Activated CD4-positive, CD25-positive, alpha-beta regulatory T cell (primary cell): Measurements from ENCODE around the gene SMAD6.
"Not testable (repeated sequence)": the region's sequence is repeated elsewhere in the genome, so short reads cannot be mapped to it uniquely, and the experiment has no call there.

ENCODE experiments used
- DNase-seq, 4 experiments: peaks; one replicate each; lab custom pipeline; 2025; lab: John Stamatoyannopoulos, UW

The SMAD6 gene

DNA sequence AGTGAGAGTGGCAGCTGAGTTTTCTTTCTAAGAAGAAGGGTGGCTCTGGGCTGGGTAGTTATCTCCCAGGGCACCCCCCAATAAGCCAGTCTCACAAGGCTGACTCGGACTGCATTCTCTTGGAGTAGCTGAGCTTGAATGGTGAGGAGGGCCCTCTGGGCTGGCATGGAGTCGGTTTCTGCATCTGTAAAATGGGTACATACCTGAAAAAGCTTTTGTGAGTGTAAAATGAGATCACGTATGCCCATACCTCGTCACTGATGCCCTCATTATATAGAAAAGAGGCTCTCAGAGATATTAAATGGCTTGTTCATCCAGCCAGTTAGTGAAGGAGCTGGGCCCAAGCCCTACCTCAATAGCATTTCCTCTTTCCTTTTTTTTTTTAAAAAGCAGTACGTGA is 41.2 kb downstream of the SMAD6 start:
- no peak for DNase-seq

DNA sequence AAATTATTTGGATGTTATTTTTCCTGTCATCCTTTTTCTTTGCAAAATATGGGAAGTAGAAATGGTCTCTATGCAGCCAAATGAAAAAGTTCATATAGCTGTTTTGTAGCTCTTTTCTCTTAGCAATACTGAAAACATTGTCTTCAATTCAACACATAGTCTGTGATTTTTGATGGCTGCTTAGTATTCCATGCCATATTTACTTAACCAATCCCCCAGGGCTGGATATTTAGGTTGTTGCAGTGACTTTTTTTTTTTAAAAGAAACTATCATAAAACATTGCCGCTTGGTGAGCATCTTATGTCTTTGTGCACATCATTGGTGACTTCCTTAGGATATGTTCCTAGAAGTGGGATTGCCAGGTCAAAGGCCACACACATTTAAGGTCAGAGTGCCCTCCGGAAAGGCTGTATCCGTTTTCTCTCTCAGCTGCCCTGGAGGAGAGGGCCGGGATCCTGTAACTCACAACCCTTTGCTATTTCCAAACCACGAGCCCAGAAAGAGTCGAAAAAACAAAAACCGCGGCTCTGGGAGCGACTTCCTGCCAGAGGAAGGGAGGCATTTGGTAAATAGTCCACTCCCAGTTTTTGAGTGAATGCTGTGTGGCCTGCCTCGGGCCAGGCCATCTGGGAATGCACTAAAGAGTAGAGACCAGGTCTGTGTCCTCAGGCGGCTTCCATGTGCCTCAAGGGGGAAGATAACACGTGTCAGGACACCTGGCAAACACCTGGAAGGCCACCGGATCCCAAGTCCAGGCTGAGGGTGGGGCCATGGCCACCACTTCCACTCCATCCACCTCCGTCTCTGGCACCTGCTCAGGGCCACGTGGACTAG is 41.9 kb downstream of the SMAD6 start:
- DNase-seq, result no peak

DNA sequence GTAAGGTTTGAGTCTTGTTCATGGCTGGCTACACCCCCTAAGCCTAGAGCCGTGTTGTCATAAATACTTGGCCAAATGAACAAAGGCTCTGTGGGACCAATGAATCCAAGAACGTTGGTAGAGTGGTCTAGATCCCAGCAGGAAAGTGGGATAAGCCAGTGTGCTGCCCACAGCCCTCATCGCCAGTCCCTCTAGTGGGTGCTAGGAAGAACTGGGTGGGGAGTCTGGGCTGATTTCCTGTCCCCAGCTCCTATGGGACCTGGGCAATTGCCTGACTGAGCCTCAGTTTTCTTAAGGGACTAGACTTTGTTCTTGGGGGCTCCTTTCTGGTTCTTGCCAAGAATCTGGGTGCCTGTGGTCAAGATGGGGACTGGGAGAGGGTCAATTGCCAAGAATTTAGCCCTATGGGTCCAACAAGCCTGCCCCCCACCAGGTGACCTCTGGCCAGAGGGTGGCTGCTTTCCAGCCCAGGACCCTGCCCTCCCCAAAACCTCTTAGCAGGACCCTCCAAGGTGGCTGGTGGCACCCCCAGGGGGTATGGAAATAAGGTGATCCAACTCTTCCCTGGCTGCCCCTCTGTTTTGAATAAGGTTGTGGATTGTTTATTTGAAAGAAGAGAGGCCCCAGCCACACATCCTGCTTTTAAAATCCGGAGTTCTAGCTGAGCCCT is 42.7 kb downstream of the SMAD6 start:
- no peak for DNase-seq

DNA sequence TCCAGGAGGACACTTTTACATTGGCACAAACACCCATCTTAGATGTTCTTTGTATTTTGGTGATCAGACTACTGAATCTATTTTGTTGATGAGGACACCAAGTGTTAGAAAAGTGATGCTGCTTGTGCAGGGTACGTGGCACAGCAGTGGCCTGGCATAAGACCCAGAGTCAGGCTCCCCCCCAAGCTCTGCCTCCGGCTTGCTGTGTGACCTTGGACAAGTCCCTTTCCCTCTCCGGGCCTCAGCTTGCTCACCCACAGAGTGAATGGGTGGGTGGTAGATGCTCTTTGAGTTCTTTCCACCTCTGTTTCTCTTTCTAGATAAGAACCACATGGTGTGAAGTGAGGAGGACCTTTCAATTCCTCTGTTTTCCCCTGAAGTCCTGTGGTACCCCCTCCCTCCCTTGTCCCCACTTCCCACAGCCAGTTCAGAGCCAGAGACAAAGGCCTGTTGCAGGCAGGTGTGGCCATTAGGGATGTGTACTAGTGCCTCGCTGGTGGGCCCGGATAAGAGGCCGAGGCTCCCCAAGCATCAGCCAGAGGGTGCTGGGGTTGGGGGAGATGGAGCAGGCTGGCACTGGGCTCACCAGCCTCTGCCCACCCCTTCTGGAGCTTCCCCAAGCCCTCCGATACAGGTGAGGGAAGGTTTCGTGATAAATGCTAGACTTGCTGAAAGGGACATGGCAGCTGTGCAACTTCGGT is 43.6 kb downstream of the SMAD6 start:
- no peak for DNase-seq

DNA sequence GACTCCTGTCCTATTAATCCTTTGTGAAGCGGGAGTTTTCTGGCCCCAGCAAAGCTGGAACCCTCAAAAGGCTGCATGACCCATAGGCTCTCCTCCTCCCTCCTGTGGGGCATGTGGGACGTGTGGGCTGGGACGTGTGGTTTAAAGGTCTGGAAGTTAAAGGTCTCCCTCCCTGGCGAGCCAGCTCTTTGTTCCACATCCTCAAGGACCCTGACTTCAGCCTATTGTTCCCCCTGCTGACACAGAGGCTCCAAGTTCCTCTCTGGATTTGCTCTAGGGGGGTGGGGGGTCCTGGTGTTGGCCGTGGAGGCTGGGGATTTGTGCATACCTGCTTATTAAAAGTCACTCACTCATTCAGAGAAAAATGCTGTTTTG is 44.2 kb downstream of the SMAD6 start:
- DNase-seq, result no peak

DNA sequence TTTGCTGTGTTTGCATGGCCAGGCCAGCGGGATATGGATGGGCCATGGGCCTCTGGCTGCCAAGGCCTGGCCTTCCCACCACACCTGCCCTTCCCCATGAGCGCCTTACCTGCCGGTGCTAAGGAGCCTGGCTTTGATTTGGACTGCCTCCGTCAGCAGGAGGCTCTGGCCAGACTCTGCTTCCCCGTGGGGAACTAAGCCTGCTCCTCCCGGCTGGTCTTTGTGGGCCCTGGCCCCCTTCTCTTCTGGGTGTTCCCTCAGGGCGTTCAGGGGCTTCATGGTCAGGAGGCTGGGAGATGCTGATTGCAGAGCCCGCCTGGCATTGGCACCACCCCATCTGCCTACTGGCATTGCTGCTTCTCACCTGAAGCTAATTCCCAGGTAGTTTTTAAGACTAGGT is 45.2 kb downstream of the SMAD6 start:
- DNase-seq, result no peak

DNA sequence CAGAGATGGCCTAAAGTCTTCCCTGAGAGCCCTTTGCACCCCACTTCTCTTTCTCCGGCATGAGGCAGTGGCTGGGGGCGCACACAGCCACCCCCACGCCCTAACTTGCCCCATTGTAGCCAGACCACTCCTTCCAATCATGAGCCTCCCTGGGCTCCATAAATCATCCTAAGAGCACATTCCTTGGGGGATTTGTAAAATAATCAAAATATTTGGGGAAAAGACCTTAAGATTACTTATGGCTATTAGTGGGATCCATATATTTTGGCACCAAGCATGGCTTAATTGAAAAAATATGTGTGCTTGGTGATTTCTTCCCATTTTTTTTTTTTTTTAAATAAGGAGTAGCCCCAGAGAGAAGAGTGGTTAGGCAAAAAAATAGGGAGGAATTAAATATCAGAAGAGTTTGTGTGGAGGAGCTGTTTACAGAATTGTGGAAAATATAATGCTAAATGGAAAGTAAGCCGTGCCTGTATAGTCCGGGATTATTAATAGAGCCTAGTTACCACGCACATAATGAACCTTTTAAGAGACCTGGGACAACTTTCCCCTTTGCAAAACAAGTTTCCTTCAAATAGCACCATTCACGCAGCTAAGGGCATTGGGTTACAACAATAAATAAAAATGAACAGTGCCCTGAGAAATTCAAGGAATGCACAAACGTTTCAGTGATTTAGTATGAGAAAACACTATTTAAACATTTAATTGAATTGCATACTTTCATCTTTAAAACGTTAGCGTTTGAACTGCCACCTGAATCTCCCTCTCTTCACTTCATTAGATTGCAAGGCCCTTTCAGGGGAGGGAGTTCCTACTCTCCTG is 46.1 kb downstream of the SMAD6 start:
- DNase-seq, result no peak

DNA sequence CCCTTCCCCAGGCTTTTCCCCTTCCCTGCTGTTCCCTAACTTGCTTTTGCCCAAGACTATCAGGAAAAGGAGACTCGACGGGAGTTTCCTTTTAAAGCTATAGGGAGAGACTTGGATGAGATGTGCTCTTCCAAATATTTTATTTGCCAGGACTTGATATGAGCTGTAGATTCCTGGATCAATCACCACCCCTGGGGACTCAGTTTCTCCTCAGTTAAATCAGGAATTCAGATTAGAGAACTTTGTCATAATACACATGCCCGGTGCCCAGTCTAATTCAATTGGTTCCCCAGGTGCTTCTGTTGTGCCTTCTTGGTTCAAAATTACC is 46.6 kb downstream of the SMAD6 start:
- no peak for DNase-seq

DNA sequence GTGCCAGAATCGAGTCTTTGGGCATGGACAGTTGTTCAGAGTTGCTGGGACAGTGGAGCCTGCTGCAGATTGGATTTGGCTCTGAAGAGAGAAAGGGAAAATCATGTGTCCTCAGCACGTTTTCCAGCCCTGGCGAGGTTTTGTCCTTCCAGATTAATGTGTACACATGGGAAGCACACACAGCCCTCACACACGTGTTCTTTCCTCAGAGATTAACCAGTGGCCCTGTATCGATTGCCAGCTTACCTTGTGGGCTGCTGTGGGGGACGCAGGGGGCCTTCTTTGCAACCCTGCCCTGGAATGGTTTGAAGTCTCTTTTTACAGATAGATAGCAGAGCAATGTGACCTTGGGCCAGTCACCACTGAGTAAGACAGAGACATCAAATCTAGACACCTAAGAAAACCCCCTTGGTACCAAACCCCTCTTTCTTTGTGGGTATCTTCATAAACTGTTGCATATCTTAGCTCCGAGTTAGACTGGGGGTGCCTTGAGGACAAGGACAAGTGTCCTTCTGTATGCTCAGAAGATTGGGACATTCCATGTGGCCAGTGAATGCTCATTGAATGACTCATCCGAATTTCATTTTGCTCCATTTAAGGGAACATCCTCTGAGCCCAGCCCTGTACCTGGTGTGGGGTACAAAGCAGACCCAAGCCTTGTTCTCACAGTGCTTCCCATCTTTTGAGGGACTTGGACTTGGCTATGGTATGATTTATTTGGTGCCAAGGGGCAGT is 48.0 kb downstream of the SMAD6 start:
- no peak for DNase-seq

DNA sequence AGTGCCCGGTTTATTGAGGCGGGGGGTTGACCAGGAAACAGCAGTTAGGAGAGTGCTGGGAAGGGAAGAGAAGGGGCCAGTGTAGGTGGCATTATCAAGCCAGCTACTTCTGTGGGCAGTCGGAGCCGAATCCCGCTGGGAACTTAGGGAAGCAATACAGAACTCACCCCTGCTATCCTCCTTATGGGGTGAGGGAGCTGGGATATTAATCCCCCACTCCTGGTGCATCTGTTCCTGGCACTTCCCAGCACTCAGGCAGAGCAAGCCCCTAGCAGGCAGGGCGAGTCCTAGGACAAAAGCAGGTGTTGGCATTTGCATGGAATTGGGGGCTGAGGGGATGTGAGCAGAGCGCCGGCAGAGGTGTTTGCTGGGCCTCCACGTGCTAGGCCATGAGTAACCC is 48.6 kb downstream of the SMAD6 start:
- no peak for DNase-seq

DNA sequence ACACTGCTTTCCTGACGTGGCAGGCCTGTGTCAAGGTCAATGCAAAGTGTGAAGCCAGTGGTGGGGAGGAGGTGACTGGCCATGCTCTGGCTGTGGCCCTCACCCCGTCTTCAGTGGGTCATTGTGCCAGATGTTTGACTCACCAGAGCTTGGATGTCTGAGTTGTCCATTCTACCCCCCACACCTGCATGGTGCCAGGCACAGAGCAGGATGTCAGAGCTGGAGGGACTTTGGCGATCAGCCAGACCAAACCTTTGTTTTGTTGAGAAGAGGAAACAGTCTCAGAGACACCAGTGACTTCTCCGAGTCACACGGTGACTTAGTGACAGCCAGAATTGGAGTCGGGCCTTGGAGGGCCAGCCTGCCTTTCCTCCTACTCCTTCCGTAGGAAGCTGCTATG is 49.5 kb downstream of the SMAD6 start:
- DNase-seq, result no peak

DNA sequence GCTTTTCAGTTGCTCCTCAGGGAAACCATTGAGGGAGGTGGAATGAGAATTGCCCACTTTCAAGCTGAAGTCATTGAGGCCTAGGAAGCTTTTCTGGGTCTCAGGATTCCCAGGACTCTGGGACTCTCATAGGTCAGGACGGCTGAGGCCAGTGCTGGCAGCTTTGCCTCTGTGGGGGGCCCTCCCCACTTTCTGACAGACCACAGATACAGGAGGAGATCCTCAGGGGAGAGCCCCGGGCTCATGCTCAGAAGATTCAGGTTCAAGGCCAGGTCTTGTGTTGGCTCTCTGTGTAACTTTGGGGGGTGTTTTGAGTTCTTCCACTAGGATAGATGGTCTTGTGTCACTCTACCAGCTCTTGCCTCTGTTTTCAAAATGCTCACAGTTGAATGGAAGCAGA is 50.0 kb downstream of the SMAD6 start:
- no peak for DNase-seq

DNA sequence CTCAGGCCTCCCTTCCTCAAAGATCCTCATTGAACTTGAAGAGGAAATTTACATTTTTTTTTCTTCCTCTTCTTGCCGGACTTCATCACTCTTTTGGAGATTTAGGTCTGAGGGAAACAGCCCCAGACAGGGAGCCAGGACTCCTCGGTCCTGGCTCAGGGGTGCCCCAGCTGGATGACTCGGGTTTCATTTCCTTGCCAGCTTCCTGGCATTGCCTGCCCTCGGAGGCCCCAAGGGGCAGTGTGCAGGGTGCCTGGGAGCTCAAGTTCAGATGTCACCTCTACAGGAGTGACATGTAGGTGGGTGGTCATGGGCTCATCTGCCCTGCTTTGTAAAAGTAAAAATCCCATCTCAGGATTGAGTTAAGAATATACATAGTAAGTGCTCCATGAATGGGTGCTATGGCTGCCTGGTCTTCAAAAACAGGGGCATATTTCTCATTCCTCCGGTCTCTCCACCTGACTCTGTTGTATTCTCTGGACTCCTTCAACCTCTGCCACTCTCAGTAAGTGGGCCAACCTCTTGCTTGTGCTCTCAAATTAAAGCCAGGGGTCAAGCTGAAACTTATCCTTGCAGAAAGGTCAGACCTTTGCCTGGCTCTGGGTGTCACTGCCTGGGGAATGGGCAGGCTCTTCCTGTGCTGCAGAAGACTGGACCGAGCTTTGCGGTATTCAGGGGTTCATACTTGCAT is 51.8 kb downstream of the SMAD6 start:
- no peak for DNase-seq

DNA sequence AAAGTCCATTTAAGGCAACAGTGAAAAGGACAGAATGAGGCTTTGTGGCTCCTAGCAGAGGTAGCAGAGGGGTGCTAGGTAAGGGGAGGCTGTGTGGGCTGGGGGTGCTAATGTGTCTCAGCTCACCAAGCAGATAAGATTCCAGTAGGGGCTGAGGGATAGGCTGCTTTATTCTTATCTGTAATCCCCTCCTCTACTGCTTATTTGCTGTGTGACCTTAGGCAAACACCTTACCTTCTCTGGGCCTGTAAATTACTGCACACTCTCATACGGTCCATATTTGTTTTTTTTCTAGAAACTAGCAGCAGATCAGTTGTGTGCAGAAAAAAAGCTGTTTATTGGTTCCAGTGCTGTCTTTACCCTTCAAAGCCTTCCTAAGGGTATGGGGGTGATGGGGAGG is 52.8 kb downstream of the SMAD6 start:
- no peak for DNase-seq

DNA sequence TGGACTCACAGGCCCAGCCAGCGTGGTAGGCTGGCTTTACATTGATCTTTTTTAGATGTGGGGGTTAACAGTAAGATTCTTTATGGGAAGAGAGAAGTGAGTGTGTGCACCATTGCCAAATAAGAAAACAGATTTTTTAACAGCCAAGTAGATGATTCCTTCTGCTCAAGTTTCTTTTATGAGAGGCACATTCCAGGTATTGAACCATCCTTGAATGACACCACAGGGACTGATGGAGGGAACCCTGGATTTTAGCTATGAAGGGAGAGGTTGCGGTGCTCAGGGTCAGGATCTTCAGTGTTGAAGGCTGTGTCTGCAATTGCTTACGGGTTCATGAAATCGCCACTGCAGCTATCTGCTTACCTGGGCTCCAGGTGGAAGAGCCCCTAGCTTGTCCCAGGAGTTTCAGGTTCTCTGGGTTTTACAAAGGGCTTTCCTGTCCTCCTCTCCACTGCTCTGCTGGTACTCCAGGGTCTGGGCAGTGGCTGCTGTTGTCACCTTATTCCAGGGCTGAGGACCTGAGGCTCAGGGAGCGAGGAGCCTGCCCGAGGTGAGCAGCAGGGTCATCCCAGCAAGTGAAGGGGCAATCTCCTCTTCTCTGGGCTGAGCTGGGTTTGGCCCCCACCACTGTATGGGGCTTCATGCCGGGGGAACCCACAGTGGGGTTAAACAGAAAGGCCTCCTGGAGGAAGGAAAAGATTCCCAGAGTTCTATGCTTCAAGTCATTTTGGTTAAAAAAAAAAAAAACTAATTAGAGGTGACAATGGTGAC is 53.4 kb downstream of the SMAD6 start:
- no peak for DNase-seq

DNA sequence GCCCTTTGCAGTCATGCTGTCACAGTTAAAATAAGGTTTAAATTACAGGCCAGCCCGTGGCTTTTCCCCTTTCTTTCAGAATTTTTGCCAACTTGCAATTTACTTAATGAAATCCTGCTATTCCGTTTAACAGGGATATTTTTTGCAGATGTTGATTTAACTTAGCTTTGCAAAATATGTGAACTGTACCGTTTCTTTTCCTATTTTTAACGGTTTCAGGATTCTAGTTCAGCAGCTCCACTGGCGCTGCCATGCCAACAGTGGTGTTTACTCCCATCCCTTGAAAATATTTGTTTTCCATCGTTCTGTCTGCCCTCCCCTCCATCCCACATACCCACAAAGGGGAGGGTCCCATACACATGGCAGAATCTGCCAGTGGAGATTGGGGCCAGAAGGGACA is 54.3 kb downstream of the SMAD6 start:
- no peak for DNase-seq

DNA sequence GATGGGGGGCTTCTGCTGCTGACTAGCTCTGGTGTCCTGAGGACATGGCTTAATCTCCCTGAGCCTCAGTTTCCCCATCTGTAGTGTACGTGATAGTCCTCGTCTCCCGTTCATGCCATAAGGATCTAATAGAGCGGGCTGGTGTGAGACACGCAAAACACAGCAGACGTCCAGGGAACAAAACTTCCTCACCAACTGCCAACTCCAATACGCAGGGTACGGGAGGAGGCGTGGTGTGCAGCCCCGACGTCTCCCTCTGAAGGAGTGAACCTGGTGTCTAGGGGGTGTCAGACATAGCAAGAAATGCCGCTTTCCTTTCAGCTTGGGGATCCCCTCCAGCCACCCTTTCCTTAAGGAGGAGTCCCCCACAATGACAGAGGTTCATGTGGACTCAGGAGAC is 55.0 kb downstream of the SMAD6 start:
- no peak for DNase-seq

DNA sequence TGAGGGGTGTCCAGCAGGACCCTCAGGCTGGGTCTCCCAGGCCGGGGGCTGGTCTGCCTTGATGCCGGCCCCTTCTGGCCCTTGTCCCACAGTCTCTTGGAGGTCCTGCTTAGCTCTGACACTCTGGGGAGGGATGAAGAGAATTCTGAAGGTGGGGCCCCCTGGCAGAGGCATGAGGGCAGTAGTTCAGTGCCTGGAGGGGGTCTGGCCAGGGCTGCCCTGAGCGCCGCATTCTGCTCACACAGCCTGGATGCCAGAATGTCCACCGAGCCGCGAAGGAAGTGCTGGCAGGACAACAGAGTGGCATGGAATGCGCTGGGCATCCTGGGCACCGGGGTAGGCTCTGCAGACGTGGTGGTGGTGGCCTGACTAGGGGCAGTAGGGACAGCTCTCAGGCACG is 55.5 kb downstream of the SMAD6 start:
- no peak for DNase-seq

DNA sequence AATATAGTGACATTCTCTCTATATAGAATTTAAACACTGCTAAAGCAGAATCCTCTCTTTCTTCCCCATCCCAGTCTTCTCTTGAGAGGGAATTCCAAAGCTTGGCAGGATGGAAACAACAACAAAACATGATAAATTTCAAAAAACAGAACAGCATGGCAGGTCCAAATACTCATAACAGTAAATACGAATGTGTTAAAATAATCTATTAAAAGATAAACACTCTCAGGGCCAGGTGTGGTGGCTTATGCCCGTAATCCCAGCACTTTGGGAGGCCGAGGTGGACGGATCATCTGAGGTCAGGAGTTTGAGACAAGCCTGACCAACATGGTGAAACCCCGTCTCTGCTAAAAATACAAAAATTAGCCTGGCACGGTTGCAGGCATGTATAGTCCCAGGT is 56.2 kb downstream of the SMAD6 start:
- DNase-seq, result not testable (repeated sequence)

DNA sequence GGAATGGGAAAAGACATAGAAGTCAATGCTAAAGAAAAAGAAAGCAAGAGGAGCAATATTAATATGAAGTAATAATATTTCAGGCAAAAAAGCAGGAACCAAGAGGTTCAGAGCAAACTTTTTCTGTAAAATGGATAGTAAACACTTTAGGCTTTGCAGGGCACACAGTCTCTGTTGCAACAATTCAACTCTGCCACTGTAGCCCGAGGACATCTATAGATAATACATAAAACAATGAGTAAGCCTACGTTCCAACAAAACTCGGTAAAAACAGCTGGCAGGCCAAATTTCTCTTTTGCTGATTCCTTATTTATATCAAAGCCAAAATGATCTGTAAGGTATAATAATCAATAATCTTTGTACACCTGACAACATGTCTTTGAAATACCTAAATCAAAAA is 56.8 kb downstream of the SMAD6 start:
- no peak for DNase-seq
